ENCODE measurements around the gene FLCN. TPM values are rescaled to one million over a fixed set of nuclear protein-coding genes. Genes with fewer than 3 reads are reported as not detected.

FLCN gene
- total RNA-seq, 2 experiments from 2014 or later, result 15.4 to 17.2 TPM

DNA sequence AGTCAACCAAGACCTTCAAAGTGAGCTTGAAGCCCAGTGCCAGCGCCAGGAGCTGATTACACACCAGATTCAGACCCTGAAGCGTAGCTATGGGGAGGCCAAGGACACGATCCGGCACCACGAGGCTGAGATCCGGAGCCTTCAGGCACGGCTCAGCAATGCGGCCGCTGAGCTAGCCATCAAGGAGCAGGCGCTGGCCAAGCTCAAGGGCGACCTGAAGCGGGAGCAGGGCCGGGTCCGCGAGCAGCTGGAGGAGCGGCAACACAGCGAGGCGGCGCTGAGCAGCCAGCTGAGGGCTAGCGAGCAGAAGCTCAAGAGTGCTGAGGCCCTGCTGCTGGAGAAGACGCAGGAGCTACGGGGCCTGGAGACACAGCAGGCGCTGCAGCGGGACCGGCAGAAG, 72.8 kb downstream of the FLCN start:
- Mint-ChIP-seq H3K27ac (no peak overlapping the region), H3K4me1 (ENCODE audit: low read depth) (no peaks in the 10 kb centered on the region), H3K27me3 (no peaks in the 10 kb centered on the region), H3K4me3 (no peak overlapping the region), H3K9me3 (no peaks in the 10 kb centered on the region), H3K36me3 (ENCODE audit: low read depth) (peaks cover 17% of the 10 kb centered on the region)
- POLR2A ChIA-PET, result interaction anchor here (1.4 kb wide), 1 partner anchor 14 kb away, joined by 6 read pairs; no protein-coding TSS in a partner anchor
- no peak for DNase-seq
- CTCF ChIA-PET, result interaction anchor here (1.1 to 1.6 kb wide), 4 partner anchors 14 to 449 kb away, joined by 3 to 5 read pairs (median 3); no protein-coding TSS in a partner anchor
- TF ChIP-seq, protein P1, sequence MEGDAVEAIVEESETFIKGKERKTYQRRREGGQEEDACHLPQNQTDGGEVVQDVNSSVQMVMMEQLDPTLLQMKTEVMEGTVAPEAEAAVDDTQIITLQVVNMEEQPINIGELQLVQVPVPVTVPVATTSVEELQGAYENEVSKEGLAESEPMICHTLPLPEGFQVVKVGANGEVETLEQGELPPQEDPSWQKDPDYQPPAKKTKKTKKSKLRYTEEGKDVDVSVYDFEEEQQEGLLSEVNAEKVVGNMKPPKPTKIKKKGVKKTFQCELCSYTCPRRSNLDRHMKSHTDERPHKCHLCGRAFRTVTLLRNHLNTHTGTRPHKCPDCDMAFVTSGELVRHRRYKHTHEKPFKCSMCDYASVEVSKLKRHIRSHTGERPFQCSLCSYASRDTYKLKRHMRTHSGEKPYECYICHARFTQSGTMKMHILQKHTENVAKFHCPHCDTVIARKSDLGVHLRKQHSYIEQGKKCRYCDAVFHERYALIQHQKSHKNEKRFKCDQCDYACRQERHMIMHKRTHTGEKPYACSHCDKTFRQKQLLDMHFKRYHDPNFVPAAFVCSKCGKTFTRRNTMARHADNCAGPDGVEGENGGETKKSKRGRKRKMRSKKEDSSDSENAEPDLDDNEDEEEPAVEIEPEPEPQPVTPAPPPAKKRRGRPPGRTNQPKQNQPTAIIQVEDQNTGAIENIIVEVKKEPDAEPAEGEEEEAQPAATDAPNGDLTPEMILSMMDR (IDR thresholded peaks at IDR 0.05), result no peak
- ATAC-seq, result no peak
- intact Hi-C loops (cut with micrococcal nuclease), result no loop called here

Other genes with a start within 250 kb of the FLCN start
- gene MPRIP, start 194.7 kb downstream of the FLCN start, total RNA-seq, result 100 to 1,000 TPM; 132 to 135 TPM
- 1 to 10 TPM; 6.1 to 6.2 TPM for gene PLD6, start 30.8 kb downstream of the FLCN start, total RNA-seq
- gene COPS3, start 44.1 kb upstream of the FLCN start, total RNA-seq, result 10 to 100 TPM; 91.1 to 99.8 TPM
- 1 to 10 TPM; 8.3 to 9.4 TPM for gene NT5M, start 66.2 kb upstream of the FLCN start, total RNA-seq
- 10 to 100 TPM; 14.2 to 14.7 TPM for gene MED9, start 239.8 kb upstream of the FLCN start, total RNA-seq

All from activated CD8-positive, alpha-beta T cell treated with anti-CD3 and anti-CD28 coated beads for 36 hours (primary cell).